Ovary (tissue), 9 donors: ENCODE measurements around the gene PTTG1IP. TPM values are rescaled to one million over a fixed set of nuclear protein-coding genes. Genes with fewer than 3 reads are reported as not detected.

Experiments
- DNase-seq, 5 donors: peaks; one replicate each; pipeline ENCODE4 v3.0.0-alpha.2; 2019 to 2020
- H3K27ac ChIP-seq, 2 donors: fragments of 200-600 bp; one replicate each; pipeline versions ENCODE4 v1.5.1 to v1.8.0; 2019 to 2022
- H3K27me3 ChIP-seq: fragments of 200-600 bp; one replicate; pipeline ENCODE4 v1.8.0; 2022
- H3K36me3 ChIP-seq: fragments of 200-600 bp; sonication (generic); one replicate; pipeline ENCODE4 v1.5.1; 2019
- H3K4me1 ChIP-seq: one replicate; pipeline ENCODE4 v1.8.1; 2013; ENCODE audit warnings: mild to moderate bottlenecking, moderate library complexity; ENCODE audit not compliant: insufficient read depth
- H3K4me3 ChIP-seq: fragments of 200-600 bp; sonication (generic); one replicate; pipeline ENCODE4 v1.5.1; 2017
- H3K9me3 ChIP-seq, 2 donors: fragments of 200-600 bp in 1 of 2; sonication (generic) in 1 of 2; one replicate each; pipeline versions ENCODE4 v1.5.1 to v1.8.1; 2013 to 2019; ENCODE audit warnings: mild to moderate bottlenecking in 1 of 2, moderate library complexity in 1 of 2
- EP300 ChIP-seq: sonication (generic); formaldehyde crosslinking; IDR thresholded peaks from one replicate; pipeline ENCODE4 v1.6.1; 2017; ENCODE audit warnings: antibody characterized with exemption
- POLR2A ChIP-seq: fragments of 450-650 bp; IDR thresholded peaks from one replicate; pipeline ENCODE4 v1.6.1; 2017; ENCODE audit warnings: antibody characterized with exemption, mild to moderate bottlenecking, moderate library complexity
- WGBS, 3 donors: extraction: QIAGEN DNeasy Blood & Tissue Kit in 1 of 3; methylation state at CpG; one replicate each; pipeline versions ENCODE4 v1.1.5 to v1.1.7; 2013 to 2017; 5-methylcytosine and 5-hydroxymethylcytosine counted together
- intact Hi-C, 4 donors: fragments of 100-400 bp; cut with DNase I; formaldehyde crosslinking; loops; one replicate each; pipeline versions ENCODE4 v1.11.0 to v1.15.1; 2022 to 2023
- polyA plus RNA-seq, 2 donors: library from polyadenylated mRNA; stranded (reverse); fragments of 200-250 nt in 1 of 2; fragments of 350-450 nt in 1 of 2; fragmentation: Illumina TruSeq in 1 of 2; extraction: RNeasy Lipid Tissue Mini Kit (QIAGEN cat#74804) in 1 of 2; gene quantifications; one replicate each; pipeline ENCODE4 v1.2.3, GENCODE V29; 2013 to 2014
- total RNA-seq, 7 donors: library from RNA; depleted of rRNA in 2 of 7; stranded (reverse); fragments of >200 nt in 2 of 7; fragmentation: NEBNext Ultra II Directional in 3 of 7; extraction: Animal tissue kit (Norgen Biotek cat#: 25700) in 3 of 7; gene quantifications; one replicate each; pipeline versions ENCODE4 v1.1.0 to v1.2.4, GENCODE V29; 2016 to 2023
- TF ChIP-seq, protein P1 (sequence below), 3 donors: fragments of 450-650 bp in 2 of 3; fragments of 200-600 bp in 1 of 3; IDR thresholded peaks; one replicate each; pipeline versions ENCODE4 v1.5.1 to v1.8.0; 2016 to 2022; ENCODE audit warnings: antibody characterized with exemption in 3 of 3, mild to moderate bottlenecking in 1 of 3
- donor health status: DM: no; HTN: no; CAD: no; lungs with moderate emphysema.
- donor health status: DM: no; HTN: no; CAD: no.
- donor health status: Bipolar disorder and iron deficiency.
- donor health status: DM: yes; HTN: yes; CAD: no.
- donor health status: DM: no; HTN: no; CAD: no.
- donor health status: DM: yes; HTN: yes; CAD: no.

PTTG1IP gene
- total and polyA plus RNA-seq, 9 donors: 133 to 420 (median 144) TPM

DNA sequence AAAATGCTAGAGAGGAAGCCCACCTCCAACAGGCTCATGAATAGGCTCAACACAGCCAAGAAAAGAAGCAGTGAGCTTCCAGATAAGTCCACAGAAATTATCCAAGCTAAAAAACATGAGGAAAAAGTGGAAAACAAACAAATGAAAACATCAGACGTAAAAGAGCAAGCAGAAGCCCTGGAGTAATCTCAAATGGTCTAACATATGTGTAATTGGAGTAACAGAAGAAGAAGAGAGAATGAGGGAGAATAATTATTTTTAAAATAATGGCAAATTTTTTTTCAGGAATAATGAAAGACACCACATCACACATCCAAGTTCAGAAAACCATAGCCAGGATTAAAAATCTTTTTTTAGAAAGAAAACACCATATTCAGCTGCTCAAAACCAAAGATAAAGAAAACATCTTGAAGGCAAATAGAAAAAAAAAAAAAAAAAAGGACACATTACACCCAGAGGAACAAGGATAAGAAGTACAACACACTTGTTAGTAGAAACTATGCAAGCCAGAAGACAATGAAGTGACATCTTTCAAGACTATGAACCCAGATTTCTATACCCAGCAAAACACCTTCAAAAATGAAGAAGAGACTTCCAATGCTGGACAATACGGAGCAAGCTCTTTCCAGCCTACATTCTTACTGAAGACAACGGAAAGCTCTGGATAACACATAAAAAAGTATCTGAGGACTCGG, 45.0 kb downstream of the PTTG1IP start:
- H3K27me3 ChIP-seq: no peaks in the 10 kb centered on the region
- no peak for DNase-seq
- H3K27ac ChIP-seq: no peak overlapping the region
- H3K36me3 ChIP-seq: no peaks in the 10 kb centered on the region
- intact Hi-C loops: no loop called here
- TF ChIP-seq POLR2A: no peak
- no peak for TF ChIP-seq EP300
- TF ChIP-seq, protein P1, sequence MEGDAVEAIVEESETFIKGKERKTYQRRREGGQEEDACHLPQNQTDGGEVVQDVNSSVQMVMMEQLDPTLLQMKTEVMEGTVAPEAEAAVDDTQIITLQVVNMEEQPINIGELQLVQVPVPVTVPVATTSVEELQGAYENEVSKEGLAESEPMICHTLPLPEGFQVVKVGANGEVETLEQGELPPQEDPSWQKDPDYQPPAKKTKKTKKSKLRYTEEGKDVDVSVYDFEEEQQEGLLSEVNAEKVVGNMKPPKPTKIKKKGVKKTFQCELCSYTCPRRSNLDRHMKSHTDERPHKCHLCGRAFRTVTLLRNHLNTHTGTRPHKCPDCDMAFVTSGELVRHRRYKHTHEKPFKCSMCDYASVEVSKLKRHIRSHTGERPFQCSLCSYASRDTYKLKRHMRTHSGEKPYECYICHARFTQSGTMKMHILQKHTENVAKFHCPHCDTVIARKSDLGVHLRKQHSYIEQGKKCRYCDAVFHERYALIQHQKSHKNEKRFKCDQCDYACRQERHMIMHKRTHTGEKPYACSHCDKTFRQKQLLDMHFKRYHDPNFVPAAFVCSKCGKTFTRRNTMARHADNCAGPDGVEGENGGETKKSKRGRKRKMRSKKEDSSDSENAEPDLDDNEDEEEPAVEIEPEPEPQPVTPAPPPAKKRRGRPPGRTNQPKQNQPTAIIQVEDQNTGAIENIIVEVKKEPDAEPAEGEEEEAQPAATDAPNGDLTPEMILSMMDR (IDR thresholded peaks at IDR 0.05): no peak
- 84 to 85% (median 84%) methylated on average over 4 of the region's 4 CpGs for WGBS, 3 donors
- no peaks in the 10 kb centered on the region for H3K9me3 ChIP-seq
- no peak overlapping the region for H3K4me3 ChIP-seq
- no peaks in the 10 kb centered on the region for H3K4me1 ChIP-seq

DNA sequence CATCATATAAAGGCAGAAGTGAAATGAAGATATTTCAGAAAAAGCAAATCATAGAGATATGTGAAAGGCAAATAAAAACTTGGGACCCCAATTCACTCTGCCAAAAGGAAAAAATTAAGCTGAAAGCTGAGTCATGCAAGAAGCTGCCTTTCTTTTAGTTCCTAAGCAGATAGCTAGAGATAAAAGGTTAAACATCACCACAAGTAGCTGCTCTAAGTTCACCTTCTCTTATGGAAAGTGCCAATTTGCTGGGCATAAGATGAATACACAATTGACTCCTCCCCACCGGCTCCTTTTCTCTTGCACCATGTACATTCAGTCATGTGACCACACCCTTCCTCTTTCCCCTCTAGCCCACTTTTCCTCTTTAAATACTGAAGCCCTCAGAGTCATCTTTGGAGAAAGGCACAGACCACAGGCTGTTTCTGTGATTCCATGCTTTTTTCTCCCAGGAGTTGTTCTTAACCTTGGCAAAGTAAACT, 50.3 kb downstream of the PTTG1IP start:
- DNase-seq: no peak
- no peak for TF ChIP-seq EP300
- TF ChIP-seq, protein P1 (IDR thresholded peaks at IDR 0.05): no peak
- intact Hi-C loops: no loop called here
- Histone ChIP-seq H3K27ac (no peak overlapping the region), H3K9me3 (no peaks in the 10 kb centered on the region), H3K4me1 (peaks cover 6% of the 10 kb centered on the region), H3K4me3 (no peak overlapping the region), H3K36me3 (no peaks in the 10 kb centered on the region), H3K27me3 (no peaks in the 10 kb centered on the region)
- WGBS, 3 donors: 92 to 96% (median 94%) methylated on average over 1 of the region's 1 CpG

DNA sequence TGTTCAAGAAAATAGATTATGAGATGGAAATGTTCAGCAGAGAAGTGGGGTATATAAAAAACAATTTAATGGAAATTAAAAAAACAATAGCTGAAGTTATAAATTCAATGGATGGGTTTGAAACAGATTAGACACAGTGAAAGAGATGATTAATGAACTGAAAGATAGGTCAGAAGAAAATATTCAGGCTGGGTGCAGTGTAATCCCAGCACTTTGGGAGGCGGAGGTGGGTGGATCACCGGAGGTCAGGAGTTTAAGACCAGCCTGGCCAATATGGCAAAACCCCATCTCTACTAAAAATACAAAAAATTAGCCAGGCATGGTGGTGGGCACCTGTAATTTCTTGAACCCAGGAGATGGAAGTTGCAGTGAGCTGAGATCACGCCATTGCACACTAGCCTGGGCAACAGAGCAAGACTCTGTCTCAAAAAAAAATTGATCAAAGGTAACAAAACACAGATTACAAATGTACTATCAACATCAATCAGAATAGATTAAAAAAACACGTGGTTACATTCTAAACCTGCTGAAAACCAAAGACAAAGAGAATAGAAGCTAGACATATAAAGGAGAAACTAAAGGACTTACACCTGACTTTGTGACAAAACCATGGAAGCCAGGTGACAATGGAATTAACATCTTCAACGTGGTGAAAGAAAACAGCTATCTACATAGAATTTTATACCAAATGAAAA, 50.9 kb downstream of the PTTG1IP start:
- intact Hi-C loops: no loop called here
- no peaks in the 10 kb centered on the region for H3K9me3 ChIP-seq
- WGBS, 3 donors: 67 to 74% (median 72%) methylated on average over 5 of the region's 5 CpGs
- H3K4me1 ChIP-seq: peaks cover 6% of the 10 kb centered on the region
- no peaks in the 10 kb centered on the region for H3K27me3 ChIP-seq
- no peak overlapping the region for H3K27ac ChIP-seq
- TF ChIP-seq POLR2A (no peak), EP300 (no peak)
- TF ChIP-seq, protein P1 (IDR thresholded peaks at IDR 0.05): no peak
- no peak overlapping the region for H3K4me3 ChIP-seq
- no peaks in the 10 kb centered on the region for H3K36me3 ChIP-seq
- DNase-seq: no peak

DNA sequence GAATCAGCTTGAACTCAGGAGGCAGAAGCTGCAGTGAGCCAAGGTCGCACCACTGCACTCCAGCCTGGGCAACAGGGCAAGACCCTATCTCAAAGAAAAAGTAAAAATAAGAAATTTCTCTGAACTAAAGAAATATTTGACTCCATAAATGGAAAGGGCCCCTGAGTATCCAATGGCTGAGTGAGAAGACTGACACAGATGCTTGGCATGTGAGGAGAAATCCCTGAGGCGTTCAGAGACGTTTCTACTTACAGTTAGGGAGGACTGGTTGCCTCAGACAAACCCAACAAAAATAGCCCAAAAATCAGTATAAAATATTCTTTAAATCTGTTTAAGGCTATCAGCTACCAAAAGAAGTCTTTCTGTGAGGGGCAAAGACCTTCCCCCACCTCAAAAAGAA, 52.6 kb downstream of the PTTG1IP start:
- TF ChIP-seq, protein P1 (IDR thresholded peaks at IDR 0.05): no peak
- no peak for TF ChIP-seq EP300
- no peak for TF ChIP-seq POLR2A
- no peak for DNase-seq
- intact Hi-C loops: no loop called here
- no peaks in the 10 kb centered on the region for H3K9me3 ChIP-seq
- H3K4me3 ChIP-seq: no peak overlapping the region
- peaks cover 14% of the 10 kb centered on the region for H3K4me1 ChIP-seq
- H3K27me3 ChIP-seq: no peaks in the 10 kb centered on the region
- no peak overlapping the region for H3K27ac ChIP-seq
- 65 to 70% (median 66%) methylated on average over 3 of the region's 3 CpGs for WGBS, 3 donors
- H3K36me3 ChIP-seq: no peaks in the 10 kb centered on the region
